GM18907 (cell line): ENCODE data around the gene ALG14.

Experiments used
- ATAC-seq: cut with Tn5 transposase; IDR thresholded peaks from one replicate; pipeline ENCODE4 v1.9.1; 2021; ENCODE audit warnings: mild to moderate bottlenecking, moderate library complexity; ENCODE audit not compliant: unreplicated experiment

The ALG14 gene

DNA sequence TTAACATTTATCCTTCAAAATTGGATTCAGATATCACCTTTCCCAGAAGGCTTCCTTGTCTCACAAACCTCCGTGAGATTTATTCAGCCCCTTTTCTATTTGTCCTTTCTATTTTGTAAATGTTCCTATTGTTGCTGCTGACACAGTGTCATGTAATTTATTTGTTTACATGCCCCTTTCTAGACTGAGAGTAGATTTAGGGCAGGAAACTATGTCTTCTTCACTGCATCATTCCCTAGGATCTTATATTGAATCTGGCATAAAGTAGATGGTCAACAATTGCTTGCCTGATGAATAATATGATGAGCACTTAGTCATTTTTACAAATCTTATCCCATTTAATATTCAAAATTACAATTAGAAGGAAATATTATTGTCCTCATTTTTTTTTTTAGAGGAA is 137.7 kb downstream of the ALG14 start:
- no peak for ATAC-seq

DNA sequence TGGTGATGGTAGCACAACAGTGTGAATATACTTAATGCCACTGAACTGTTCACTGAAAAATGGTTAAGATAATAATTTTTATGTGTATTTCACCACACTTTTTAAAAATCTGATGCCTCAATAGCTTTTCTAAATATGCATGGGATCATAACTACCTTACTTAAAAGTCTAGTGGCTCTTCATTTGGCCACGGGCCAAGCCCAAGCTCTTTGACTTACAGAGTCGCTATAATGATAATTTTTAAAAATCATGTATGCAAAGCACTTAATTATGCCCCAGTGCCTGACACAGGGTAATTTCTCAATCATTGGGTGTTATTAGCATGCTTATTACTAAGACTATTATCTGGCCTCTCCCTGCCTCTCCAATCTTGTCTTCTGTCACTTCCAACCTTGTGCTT is 138.2 kb downstream of the ALG14 start:
- ATAC-seq: no peak

- ATAC-seq: no peak
These were observed 141.4 kb downstream of the ALG14 start for GRCh38 chr1:94931254-94931841.

- no peak for ATAC-seq
These were observed 143.2 kb downstream of the ALG14 start for GRCh38 chr1:94929351-94930217.

GRCh38 chr1:94928293-94928939 is 144.3 kb downstream of the ALG14 start:
- ATAC-seq: no peak

DNA sequence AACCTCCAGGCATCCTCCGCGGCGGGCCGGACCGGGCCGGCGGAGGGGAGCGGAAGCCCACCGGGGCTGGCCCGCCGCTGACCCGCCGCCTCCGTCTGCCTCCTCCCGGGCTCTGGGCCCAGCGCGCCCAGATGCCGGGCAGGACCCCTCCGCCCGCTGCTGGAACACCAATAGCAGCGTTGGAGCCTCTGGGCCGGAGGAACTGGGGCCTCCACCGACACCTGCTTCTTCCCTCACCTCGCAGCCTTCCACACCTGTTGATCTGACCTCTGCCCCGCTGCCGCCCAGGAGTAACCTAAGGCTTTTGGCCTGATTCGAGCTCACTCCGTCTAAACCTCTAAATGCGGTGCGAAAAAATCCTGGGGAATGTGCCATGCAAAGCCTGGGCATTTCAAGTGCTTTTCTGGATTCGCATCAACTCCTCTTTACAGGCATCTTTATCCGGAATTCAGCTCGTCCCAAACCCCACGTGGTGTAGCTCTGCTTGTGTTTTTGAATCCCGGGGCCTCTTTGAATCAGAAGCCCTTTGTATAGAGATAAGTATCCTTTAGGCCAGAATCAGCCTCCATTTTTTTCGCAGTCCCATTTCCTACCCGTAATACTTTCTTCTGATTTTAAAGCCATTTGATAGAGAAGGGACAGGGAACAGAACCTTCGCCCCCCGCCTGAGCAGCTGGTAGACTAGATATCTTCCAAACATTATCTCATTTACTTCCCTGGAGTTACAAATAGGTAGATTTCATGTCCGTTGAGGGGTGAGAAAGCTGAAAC is 145.2 kb downstream of the ALG14 start:
- peak; percentile 33 for ATAC-seq

GRCh38 chr1:94926915-94927404 is 145.8 kb downstream of the ALG14 start, which contains the start of gene CNN3:
Gene CNN3 (minus strand): TSS chr1:94927110. CDS start chr1:94926894, 216 bp downstream.
- peak; percentile 92 for ATAC-seq

- peak; percentile 29 for ATAC-seq
These were observed 146.4 kb downstream of the ALG14 start for GRCh38 chr1:94926126-94926914.

- peak; percentile 34 for ATAC-seq
These were observed 147.1 kb downstream of the ALG14 start for GRCh38 chr1:94925561-94926125.

GRCh38 chr1:94925004-94925403 is 147.7 kb downstream of the ALG14 start:
- no peak for ATAC-seq
